Jurkat, Clone E6-1 (cell line): ENCODE results near the gene CCDC138.

Source experiments
- DNase-seq: peaks from one replicate; pipeline ENCODE4 v3.0.0-alpha.2; 2011; ENCODE audit warnings: low read depth, low spot score
- H3K4me3 ChIP-seq: 2 replicates; pipeline ENCODE4 v1.5.1; 2011; ENCODE audit warnings: mild to moderate bottlenecking, low read length, control low read depth, moderate library complexity

Gene CCDC138

GRCh38 chr2:108911807-108912628 is 125.4 kb downstream of the CCDC138 start:
- DNase-seq, result no peak
- no peak overlapping the region for H3K4me3 ChIP-seq

DNA sequence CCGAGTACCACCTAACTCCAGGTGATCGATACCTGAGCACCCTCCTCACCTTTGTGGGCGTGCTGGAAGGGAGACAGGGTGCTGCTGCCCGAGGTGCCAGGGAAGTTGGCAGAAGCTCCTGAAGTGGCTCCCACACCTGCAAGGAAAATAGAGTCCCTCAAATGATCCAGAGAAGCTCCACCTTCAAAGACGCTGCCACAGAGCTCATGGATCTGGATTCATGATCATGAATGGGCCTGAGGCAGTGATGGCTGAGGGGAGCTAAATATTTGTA is 126.0 kb downstream of the CCDC138 start:
- H3K4me3 ChIP-seq, result no peak overlapping the region
- DNase-seq, result no peak

DNA sequence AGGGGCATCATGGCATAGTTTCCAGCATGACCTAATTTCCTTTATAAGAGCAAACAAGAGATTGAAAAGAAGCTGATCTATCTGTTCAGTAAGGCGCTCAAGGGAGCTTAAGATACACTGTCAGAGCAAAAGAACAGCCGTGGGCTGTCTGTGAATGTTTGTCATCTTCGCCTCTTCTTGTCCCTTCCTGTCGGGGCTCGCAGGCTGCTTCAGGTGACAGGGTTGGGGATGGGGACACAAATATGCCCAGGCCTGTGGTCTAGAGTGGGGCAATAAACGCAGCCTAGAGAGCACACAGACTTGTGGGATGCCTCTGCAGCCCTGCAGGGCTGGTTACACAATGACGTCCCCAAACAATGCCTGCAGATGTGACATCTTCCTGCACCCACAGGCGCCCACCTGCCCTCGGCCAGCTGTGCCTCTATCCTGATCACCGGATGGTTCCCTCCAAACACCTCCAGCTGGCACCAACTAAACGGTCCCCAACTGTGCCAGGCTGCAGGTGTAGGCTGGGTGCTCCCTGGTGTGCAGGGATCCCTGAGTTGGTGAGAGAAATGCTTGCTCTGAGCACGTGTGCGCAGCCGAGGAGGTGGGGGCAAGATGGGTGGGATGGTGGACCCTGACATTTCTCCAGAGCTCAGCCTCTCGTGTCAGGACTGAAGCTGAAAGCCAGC is 129.7 kb downstream of the CCDC138 start:
- no peak overlapping the region for H3K4me3 ChIP-seq
- peak; percentile 62 for DNase-seq

DNA sequence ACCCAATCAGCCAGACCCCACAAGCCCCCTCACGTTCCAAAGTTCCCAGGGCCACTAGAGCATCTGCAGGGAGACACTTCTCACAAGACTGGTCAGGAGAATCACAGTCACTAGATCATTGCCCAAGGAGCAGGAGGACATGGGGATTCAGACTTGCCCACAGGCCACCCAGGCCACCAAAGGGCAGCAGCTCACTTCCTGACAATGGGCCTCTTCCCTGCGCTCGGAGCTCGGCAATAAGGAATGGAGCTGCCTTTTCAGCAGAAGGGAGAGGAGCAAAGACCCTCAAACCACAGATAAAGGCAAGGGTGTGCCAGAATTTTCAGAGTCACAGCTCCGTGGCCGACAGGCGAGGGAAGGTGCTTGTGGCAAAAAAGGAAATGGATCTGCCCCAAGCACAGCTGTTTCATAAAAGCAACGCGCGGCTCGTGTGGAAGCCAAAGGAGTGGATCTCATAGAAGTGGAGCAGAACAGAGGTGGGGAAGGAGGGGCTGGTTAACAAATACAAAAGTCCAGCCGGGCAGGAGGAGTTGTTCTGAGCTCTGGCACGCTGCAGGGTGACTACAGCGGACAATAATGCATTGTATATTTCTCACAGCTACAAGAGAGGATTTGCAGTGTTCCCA is 130.3 kb downstream of the CCDC138 start:
- no peak overlapping the region for H3K4me3 ChIP-seq
- DNase-seq, result no peak

GRCh38 chr2:108917526-108917925 is 131.0 kb downstream of the CCDC138 start:
- no peak for DNase-seq
- no peak overlapping the region for H3K4me3 ChIP-seq

- no peak overlapping the region for H3K4me3 ChIP-seq
- DNase-seq, result no peak
Measured at GRCh38 chr2:108918156-108918874, 131.7 kb downstream of the CCDC138 start.

DNA sequence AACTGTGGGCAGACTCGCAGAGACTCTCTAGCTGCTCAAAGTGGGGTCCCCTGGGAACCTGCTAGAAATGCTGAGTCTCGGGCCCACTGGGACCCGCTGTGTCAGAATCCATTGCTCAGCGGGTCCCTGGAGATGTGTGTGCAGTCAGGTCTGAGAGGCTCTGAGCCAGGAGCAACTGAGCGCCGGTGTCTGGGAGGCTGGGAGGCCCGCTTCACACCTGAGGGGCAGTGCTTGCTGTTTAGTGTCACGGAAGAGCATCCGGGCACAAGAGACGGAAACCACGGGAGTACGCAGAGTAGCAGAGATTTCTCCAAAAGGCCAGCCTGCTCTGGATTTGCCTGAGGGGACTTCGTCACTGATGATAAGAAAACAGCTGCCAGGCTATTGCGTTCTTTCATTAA is 132.4 kb downstream of the CCDC138 start:
- no peak overlapping the region for H3K4me3 ChIP-seq
- DNase-seq, result no peak

DNA sequence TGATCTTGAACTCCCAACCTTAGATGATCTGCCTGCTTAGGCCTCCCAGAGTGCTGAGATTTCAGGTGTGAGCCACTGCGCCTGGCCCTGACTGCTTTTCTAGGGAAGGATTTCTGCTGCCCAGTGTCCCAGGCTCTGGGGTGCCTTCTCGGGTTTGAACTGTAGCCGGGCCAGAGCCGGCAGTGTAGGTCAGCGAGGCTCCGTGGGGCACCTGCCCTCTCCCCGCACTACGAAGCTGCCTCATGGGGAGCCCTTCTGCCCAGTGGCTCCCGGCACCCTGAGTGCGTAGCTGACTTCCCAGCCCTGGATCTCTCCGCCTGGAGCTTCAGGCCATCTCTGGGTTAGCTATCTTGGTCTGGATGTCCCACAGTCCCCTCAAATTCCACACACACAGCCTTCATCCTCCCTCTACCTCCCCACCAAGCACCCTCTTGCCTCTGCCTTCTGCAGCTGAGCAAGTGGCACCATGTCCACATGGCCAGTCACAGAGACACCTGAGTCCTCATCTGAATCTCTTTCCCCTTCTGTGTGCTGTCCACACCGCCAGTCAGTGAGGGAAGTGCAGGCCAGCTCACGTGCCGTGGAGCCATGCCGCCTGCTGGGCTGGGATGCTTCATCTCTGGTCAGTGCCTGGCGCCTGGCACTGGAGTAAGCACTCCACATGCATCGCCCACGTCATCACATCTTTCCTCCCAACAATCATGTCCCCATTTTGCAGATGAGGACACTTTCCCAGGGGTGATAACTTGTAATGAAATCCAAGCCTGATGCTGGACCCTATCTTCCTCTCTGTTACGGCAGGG is 133.2 kb downstream of the CCDC138 start:
- no peak for DNase-seq
- no peak overlapping the region for H3K4me3 ChIP-seq

DNA sequence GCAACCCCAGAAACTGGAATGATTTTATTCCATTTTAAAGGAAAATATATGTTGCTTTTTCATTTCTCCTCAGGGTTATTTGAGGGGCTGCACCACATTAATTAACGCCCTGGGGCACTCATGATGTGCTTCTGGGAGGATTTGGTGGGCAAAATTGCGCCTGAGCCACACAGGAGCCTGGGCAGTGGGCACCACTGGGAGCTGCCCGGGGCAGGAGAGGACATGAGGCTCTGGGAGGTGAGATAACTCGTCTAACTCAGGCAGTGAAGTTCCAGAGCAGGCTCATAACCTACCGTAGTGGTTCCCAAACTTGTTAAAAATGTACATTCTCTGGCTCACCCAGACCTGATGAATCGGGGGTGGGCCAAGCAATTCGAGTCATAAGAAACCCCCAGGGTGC is 134.1 kb downstream of the CCDC138 start:
- no peak for DNase-seq
- no peak overlapping the region for H3K4me3 ChIP-seq

DNA sequence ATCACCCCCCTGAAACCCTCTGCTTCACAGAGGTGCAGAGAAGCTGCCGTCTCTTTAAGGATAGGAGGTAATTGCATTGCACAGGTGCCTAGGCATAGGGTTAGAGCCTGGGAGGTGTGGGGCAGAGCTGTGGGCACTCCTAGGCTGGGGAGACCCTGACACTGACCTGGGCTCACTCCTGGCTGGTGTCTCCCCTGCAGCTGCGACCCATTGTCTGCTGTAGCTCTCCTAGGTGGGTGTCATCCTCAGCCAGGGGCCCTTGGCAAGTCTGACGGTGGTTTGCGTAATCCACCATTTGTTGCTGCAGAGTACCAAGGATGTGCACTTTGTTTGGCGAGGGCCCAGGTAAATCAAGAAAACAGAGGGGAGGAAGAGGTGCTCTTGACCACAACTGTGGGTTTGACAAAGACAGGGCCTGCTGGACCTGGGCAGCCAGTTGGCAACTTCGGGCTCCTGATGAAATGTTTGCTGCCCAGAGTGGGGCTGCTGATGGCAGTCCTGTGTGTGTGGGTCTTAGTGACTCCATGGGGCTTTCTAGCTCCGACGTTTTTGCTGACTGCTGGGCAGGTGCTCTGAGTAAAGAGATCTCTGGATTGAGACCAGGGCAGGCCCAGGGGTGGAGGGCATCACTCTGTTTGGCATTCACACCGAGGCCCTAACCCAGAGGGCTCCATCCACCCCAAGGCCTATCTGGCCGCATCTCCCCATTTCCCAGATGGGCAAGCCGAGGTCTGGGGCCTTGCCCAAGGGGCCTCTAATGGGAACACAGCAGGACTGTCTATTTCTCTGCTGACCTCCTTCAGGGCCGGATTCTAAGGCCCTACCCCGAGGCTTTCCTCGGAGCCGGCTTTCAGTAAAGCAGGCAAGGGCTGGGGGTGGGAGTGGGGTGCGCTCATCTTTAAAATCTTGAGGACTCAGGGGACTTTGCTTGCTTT is 134.8 kb downstream of the CCDC138 start:
- no peak for DNase-seq
- no peak overlapping the region for H3K4me3 ChIP-seq

- no peak for DNase-seq
- no peak overlapping the region for H3K4me3 ChIP-seq
Measured at GRCh38 chr2:108922141-108922915, 135.8 kb downstream of the CCDC138 start.

DNA sequence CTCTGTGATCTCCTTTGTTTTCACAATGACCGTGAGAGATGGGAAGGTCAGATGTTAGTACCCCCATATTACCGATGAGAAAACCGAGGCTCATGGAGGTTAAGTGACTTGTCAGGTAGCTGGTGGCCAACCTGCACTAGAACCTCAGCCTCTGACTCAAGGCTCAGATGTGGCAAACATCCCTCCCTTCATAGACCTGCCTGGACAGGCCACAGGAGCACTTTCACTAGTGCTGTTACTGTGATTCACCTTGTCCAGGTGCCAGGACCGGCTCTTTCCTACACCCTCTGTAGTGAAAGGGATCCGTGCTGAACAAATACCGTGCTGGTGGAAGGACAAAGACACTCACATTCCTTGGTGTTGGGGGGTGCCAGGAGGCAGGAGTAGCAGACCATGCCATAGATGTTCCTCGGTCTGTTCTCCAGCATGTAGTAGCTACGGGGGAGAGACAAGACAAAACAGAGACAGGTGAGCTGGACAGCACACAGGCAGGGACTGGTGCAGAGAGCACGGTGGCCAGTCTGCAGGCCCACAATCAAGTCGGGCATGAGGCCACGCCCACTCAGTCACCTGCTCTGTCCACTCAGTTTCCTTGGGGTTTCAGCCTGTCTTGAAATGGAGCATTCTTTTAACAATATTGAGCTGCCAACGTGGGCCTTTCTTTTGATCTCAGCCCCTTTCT is 136.6 kb downstream of the CCDC138 start:
- DNase-seq, result no peak

DNA sequence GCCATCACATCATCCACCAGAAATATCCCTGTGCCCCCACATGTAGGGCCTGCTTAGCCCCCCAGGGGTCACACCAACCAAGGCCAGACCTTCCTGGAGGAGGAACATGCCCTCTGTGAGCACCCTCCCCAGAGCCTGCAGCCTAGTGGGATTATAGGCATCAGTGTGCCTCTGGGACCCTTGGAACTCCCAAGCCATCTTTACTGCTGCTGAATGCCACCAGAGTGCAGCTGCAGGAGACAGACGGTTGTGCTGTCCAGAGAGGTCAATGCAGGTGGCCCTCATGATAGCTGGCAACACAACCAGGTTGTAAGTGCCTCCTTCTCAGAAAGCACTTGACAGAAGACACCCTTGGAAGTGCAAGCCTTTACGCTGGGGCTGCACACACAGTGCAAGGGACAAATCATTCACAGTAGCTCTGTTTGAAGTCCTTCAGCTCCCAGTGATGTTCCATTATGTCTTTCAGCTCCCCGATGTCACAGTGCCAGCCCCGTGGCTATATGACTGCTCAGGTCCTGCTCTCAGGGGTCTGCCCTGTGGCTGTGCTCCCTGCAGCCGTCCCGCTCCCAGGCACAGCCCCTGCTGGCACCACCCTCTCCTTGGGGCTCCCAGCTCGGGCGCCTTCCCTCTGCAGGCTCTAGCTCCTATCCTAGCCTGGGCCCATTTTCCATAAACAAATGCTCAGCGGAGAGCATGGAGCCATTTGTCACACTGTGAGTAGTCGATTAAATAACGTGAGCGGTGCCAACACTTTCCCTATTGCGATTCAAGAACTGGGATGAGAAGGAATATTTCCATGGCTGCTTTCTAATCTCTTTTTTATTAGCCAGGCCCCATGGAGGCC is 137.4 kb downstream of the CCDC138 start:
- no peak for DNase-seq
- H3K4me3 ChIP-seq, result no peak overlapping the region

More for the DNA sequence above, 136.6 kb downstream of the CCDC138 start:
- no peak overlapping the region for H3K4me3 ChIP-seq

- DNase-seq, result no peak
- H3K4me3 ChIP-seq, result no peak overlapping the region
Measured at GRCh38 chr2:108924580-108925251, 138.1 kb downstream of the CCDC138 start.

DNA sequence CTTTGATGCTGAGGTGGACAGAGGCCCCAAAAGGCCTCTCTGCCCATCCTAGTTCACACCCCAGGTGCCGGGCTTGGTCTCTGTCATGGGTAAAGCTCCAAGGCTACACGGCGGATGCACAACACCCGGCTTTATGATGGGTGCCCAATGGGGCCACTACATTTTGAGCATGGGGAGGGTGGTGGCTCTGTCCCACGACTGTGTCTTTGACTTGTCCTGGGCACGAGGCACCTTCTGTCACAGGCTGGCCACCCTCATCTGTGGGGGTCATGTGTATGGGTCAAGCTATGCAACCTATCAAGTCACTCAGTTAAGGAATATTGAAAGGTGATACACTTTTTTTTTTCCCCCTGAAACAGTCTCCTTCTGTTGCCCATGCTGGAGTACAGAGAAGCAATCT is 138.7 kb downstream of the CCDC138 start:
- no peak for DNase-seq
- H3K4me3 ChIP-seq, result no peak overlapping the region
